Measurements from ENCODE around the gene SEMA5B.

The SEMA5B gene

DNA sequence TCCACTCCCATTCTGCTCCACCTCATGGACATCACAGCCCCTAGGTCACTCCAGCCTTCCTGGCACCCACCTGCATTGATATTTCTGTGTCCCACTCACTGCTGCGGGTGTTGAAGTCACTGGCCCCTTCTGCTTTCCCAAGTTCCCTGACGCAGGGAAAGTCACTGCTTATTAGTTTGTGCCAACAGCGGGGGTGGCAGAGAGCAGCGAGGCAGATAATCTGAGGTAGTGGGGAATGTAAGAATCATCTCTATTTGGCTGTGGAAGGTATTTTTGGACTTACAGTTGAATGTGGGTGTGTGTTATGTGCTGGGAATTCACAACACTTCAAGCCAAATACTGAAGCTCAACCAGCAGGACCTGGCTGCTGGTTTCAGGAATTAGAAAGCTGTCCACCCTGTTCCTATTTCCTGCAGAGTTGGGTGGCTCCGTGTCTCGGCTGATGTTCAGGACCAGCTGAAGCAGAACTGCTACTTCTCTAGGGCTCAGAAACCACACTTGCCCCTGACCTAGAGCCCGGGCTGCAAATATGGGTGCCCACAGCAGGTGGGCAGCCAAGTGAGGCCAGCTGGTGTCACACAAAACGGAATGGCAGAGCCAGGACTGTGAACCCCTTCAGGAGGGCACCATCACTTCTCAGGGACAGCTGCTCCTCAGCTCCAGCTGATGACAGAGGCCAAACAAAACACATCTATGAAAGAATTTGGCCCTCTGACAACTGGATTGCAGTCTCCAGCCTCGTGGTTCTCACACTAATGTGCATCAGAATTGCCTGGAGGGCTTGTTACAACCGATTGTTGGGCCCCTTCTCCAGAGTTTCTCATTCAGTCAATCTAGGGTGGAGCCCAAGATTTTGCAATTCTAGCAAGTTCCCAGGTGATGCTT is 57.7 kb downstream of the SEMA5B start:
- Histone ChIP-seq H3K36me3 (ENCODE audit: control insufficient read depth, insufficient read depth, low read length) (no peaks in the 10 kb centered on the region), H3K4me3 (ENCODE audit: low read depth, low read length) (no peak overlapping the region), H3K27me3 (ENCODE audit: control insufficient read depth, insufficient read depth, low read length) (peaks cover 3% of the 10 kb centered on the region; the same call in 1 of the 2 replicates)

DNA sequence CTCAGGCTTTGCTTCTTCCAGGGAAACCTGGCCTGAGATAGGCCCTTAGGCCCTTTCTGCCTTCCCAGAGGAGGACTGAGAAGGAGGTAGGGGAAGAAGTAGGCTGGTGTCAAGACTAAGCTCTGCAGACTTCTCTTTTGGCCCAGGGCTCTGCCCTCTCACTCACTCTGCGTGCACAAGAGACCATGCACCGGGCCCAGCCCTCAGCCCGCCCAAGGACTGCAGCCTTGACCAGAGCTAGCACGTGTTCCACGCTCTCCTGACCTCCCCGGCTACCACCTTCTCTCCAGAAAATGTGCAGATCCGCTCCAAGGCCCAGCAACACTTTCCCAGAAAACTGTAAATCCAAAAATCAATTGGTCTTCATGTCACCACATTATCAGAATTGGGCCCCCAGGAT is 59.8 kb downstream of the SEMA5B start:
- no peak overlapping the region for H3K9ac ChIP-seq (ENCODE audit: low read depth, low read length)
- no peaks in the 10 kb centered on the region for H3K9me3 ChIP-seq (ENCODE audit: control insufficient read depth, insufficient read depth, low read length)
- no peak overlapping the region for H3K4me3 ChIP-seq (ENCODE audit: low read depth, low read length)
- H3K4me1 ChIP-seq (ENCODE audit: control insufficient read depth, insufficient read depth, low read length), result 0 out of 2 replicates have a peak, but pooled peaks cover 5% of the 10 kb centered on the region
- no peaks in the 10 kb centered on the region; the same call in 1 of the 2 replicates for H3K27me3 ChIP-seq (ENCODE audit: control insufficient read depth, insufficient read depth, low read length)
- no peak overlapping the region for H3K27ac ChIP-seq (ENCODE audit: low read depth, low read length)
- no peaks in the 10 kb centered on the region for H3K36me3 ChIP-seq (ENCODE audit: control insufficient read depth, insufficient read depth, low read length)

More for the DNA sequence above, 57.7 kb downstream of the SEMA5B start:
- Histone ChIP-seq H3K4me1 (ENCODE audit: control insufficient read depth, insufficient read depth, low read length) (peaks cover 17% of the 10 kb centered on the region), H3K27ac (ENCODE audit: low read depth, low read length) (no peak overlapping the region), H3K9ac (ENCODE audit: low read depth, low read length) (no peak overlapping the region), H3K9me3 (ENCODE audit: control insufficient read depth, insufficient read depth, low read length) (no peaks in the 10 kb centered on the region)

- Histone ChIP-seq H3K27ac (ENCODE audit: low read depth, low read length) (no peak overlapping the region), H3K4me3 (ENCODE audit: low read depth, low read length) (no peak overlapping the region), H3K4me1 (ENCODE audit: control insufficient read depth, insufficient read depth, low read length) (0 out of 2 replicates have a peak, but pooled peaks cover 5% of the 10 kb centered on the region), H3K27me3 (ENCODE audit: control insufficient read depth, insufficient read depth, low read length) (no peaks in the 10 kb centered on the region; the same call in 1 of the 2 replicates), H3K9ac (ENCODE audit: low read depth, low read length) (no peak overlapping the region), H3K9me3 (ENCODE audit: control insufficient read depth, insufficient read depth, low read length) (no peaks in the 10 kb centered on the region), H3K36me3 (ENCODE audit: control insufficient read depth, insufficient read depth, low read length) (no peaks in the 10 kb centered on the region)
These were observed 60.2 kb downstream of the SEMA5B start for GRCh38 chr3:122967356-122967755.

GRCh38 chr3:122966045-122966444 is 61.5 kb downstream of the SEMA5B start:
- H3K36me3 ChIP-seq (ENCODE audit: control insufficient read depth, insufficient read depth, low read length), result no peaks in the 10 kb centered on the region
- H3K4me1 ChIP-seq (ENCODE audit: control insufficient read depth, insufficient read depth, low read length), result 0 out of 2 replicates have a peak, but pooled peaks cover 5% of the 10 kb centered on the region
- H3K27ac ChIP-seq (ENCODE audit: low read depth, low read length), result no peak overlapping the region
- no peak overlapping the region for H3K4me3 ChIP-seq (ENCODE audit: low read depth, low read length)
- H3K9ac ChIP-seq (ENCODE audit: low read depth, low read length), result no peak overlapping the region
- H3K27me3 ChIP-seq (ENCODE audit: control insufficient read depth, insufficient read depth, low read length), result no peaks in the 10 kb centered on the region
- no peaks in the 10 kb centered on the region for H3K9me3 ChIP-seq (ENCODE audit: control insufficient read depth, insufficient read depth, low read length)

- no peaks in the 10 kb centered on the region for H3K36me3 ChIP-seq (ENCODE audit: control insufficient read depth, insufficient read depth, low read length)
- no peaks in the 10 kb centered on the region for H3K9me3 ChIP-seq (ENCODE audit: control insufficient read depth, insufficient read depth, low read length)
- no peak overlapping the region for H3K27ac ChIP-seq (ENCODE audit: low read depth, low read length)
- no peak overlapping the region for H3K4me3 ChIP-seq (ENCODE audit: low read depth, low read length)
- no peak overlapping the region for H3K9ac ChIP-seq (ENCODE audit: low read depth, low read length)
- no peaks in the 10 kb centered on the region for H3K27me3 ChIP-seq (ENCODE audit: control insufficient read depth, insufficient read depth, low read length)
- peaks cover 8% of the 10 kb centered on the region; the same call in 1 of the 2 replicates for H3K4me1 ChIP-seq (ENCODE audit: control insufficient read depth, insufficient read depth, low read length)
These were observed 62.8 kb downstream of the SEMA5B start for GRCh38 chr3:122964811-122965210.

DNA sequence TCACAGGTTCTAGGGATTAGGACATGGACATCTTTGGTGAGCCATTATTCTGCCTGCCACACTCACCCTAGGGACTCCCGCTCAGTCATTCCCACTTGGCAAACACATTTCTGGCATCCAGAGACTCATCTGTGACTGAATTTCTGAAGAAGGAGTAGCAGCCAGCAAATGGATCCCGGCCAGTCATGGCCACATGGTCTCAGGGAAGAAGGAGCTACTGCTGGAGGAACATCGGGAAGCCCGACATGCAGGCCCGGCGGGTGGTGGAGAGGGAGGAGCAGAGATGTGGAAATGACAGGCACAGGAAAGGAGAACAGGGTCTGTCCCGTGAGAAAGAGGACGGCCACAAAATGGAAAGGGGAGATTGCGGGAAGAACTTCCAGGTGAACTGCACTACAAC is 65.4 kb downstream of the SEMA5B start:
- H3K9ac ChIP-seq (ENCODE audit: low read depth, low read length), result no peak overlapping the region

GRCh38 chr3:122961146-122961545 is 66.4 kb downstream of the SEMA5B start:
- no peak overlapping the region for H3K4me3 ChIP-seq (ENCODE audit: low read depth, low read length)
- no peaks in the 10 kb centered on the region for H3K9me3 ChIP-seq (ENCODE audit: control insufficient read depth, insufficient read depth, low read length)
- no peaks in the 10 kb centered on the region for H3K36me3 ChIP-seq (ENCODE audit: control insufficient read depth, insufficient read depth, low read length)
- H3K27ac ChIP-seq (ENCODE audit: low read depth, low read length), result no peak overlapping the region
- peaks cover 41% of the 10 kb centered on the region for H3K4me1 ChIP-seq (ENCODE audit: control insufficient read depth, insufficient read depth, low read length)
- no peaks in the 10 kb centered on the region for H3K27me3 ChIP-seq (ENCODE audit: control insufficient read depth, insufficient read depth, low read length)
- no peak overlapping the region for H3K9ac ChIP-seq (ENCODE audit: low read depth, low read length)

More for the DNA sequence above, 65.4 kb downstream of the SEMA5B start:
- H3K4me1 ChIP-seq (ENCODE audit: control insufficient read depth, insufficient read depth, low read length), result peaks cover 32% of the 10 kb centered on the region
- H3K27ac ChIP-seq (ENCODE audit: low read depth, low read length), result no peak overlapping the region
- no peaks in the 10 kb centered on the region for H3K9me3 ChIP-seq (ENCODE audit: control insufficient read depth, insufficient read depth, low read length)
- no peaks in the 10 kb centered on the region for H3K27me3 ChIP-seq (ENCODE audit: control insufficient read depth, insufficient read depth, low read length)
- no peak overlapping the region for H3K4me3 ChIP-seq (ENCODE audit: low read depth, low read length)
- H3K36me3 ChIP-seq (ENCODE audit: control insufficient read depth, insufficient read depth, low read length), result no peaks in the 10 kb centered on the region

- Histone ChIP-seq H3K4me1 (ENCODE audit: control insufficient read depth, insufficient read depth, low read length) (peaks cover 41% of the 10 kb centered on the region), H3K9ac (ENCODE audit: low read depth, low read length) (no peak overlapping the region), H3K4me3 (ENCODE audit: low read depth, low read length) (no peak overlapping the region), H3K27ac (ENCODE audit: low read depth, low read length) (no peak overlapping the region), H3K27me3 (ENCODE audit: control insufficient read depth, insufficient read depth, low read length) (no peaks in the 10 kb centered on the region), H3K36me3 (ENCODE audit: control insufficient read depth, insufficient read depth, low read length) (no peaks in the 10 kb centered on the region), H3K9me3 (ENCODE audit: control insufficient read depth, insufficient read depth, low read length) (no peaks in the 10 kb centered on the region)
These were observed 66.9 kb downstream of the SEMA5B start for GRCh38 chr3:122960652-122961051.

GRCh38 chr3:122959339-122959738 is 68.2 kb downstream of the SEMA5B start:
- Histone ChIP-seq H3K4me1 (ENCODE audit: control insufficient read depth, insufficient read depth, low read length) (peaks cover 35% of the 10 kb centered on the region), H3K27ac (ENCODE audit: low read depth, low read length) (no peak overlapping the region), H3K9me3 (ENCODE audit: control insufficient read depth, insufficient read depth, low read length) (no peaks in the 10 kb centered on the region), H3K27me3 (ENCODE audit: control insufficient read depth, insufficient read depth, low read length) (no peaks in the 10 kb centered on the region), H3K4me3 (ENCODE audit: low read depth, low read length) (no peak overlapping the region), H3K9ac (ENCODE audit: low read depth, low read length) (no peak overlapping the region), H3K36me3 (ENCODE audit: control insufficient read depth, insufficient read depth, low read length) (no peaks in the 10 kb centered on the region)

DNA sequence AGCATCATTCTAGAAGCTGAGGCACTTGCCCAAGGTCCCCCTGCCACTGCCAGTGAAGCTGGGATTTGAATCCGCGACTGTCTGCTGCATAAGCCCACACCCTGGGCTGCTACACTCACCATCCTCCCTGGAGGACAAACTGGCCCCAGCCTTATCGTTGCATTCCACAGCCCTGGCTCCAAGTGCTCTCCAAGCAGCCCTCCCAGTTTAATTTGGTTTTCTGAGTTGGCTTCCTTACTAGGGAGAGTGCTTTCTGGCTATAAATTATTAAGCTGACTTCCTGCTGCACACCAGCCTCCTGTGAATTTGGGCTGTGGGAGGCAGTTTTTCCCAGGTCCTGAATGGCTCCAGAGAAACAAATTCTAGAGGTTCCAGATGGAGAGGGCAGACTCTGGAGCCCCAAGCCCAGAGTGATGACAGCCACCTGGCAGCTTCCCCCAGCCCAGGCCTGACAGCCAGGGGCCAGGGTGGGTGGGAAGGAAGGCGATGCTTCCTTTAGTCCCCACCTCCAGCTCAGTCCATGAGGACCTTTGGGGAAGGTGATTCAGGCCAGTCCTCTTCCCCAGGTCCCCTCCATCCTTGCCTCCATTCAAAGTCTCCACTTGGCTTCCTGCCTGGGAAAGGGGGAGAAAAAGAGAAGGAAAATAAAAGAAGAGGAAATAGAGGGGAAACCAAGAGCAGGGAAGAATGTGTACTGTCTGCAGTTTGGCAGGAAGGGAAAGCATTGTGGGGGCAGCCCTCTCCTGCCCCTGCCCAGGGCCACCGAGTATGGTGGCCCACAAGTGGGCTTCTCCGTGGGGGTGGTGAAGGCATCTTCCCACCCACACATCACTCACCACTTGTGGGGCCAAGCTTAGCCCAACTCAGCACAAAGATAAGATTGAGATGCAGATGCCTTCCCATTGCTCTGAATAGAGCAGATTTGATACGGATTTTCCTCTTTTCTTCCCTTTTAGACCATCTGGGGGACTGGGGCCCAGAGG is 69.6 kb downstream of the SEMA5B start:
- Histone ChIP-seq H3K9me3 (ENCODE audit: control insufficient read depth, insufficient read depth, low read length) (no peaks in the 10 kb centered on the region), H3K27me3 (ENCODE audit: control insufficient read depth, insufficient read depth, low read length) (no peaks in the 10 kb centered on the region), H3K27ac (ENCODE audit: low read depth, low read length) (peak overlapping the region; percentile 48), H3K4me1 (ENCODE audit: control insufficient read depth, insufficient read depth, low read length) (peaks cover 39% of the 10 kb centered on the region), H3K9ac (ENCODE audit: low read depth, low read length) (no peak overlapping the region), H3K4me3 (ENCODE audit: low read depth, low read length) (no peak overlapping the region), H3K36me3 (ENCODE audit: control insufficient read depth, insufficient read depth, low read length) (no peaks in the 10 kb centered on the region)

Data from HUES48 (cell line).